ENCODE data around the gene SHC1.
"Not testable (repeated sequence)": the region's sequence is repeated elsewhere in the genome, so short reads cannot be mapped to it uniquely, and the experiment has no call there.

SHC1 gene

GRCh38 chr1:154995301-154995983 lies 24.9 kb upstream of the SHC1 start:
- peaks cover 0 to 11% of the 10 kb centered on the region in 2 experiments; a peak in 2 of 3 replicates for H3K36me3 ChIP-seq (ENCODE audit: control insufficient read depth in 2 of 2, insufficient read depth in 1 of 2, low read length in 2 of 2)
- peak; percentile 80 for TF ChIP-seq ZNF362 (tag by site-specific recombination; IDR thresholded peaks at IDR 0.05)
- TF ChIP-seq ZIC2 (tag by site-specific recombination; IDR thresholded peaks at IDR 0.05), result peak; percentile 39; the same call in 1 of the 2 replicates
- peak; percentile 62 for TF ChIP-seq PRDM10 (tag by site-specific recombination; IDR thresholded peaks at IDR 0.05)
- TF ChIP-seq MYNN (tag by site-specific recombination; IDR thresholded peaks at IDR 0.05; ENCODE audit: borderline replicate concordance), result peak; percentile 96
- TF ChIP-seq ZNF580 (tag by site-specific recombination; IDR thresholded peaks at IDR 0.05), result 0 out of 2 replicates have a peak, but pooled peaks have one; percentile 28
- TF ChIP-seq GLIS1 (tag by site-specific recombination; IDR thresholded peaks at IDR 0.05), result 0 out of 2 replicates have a peak, but pooled peaks have one; percentile 17
- TF ChIP-seq ZBTB8A (tag by site-specific recombination; IDR thresholded peaks at IDR 0.05), result peak; percentile 33; the same call in 1 of the 2 replicates
- H3K27ac ChIP-seq (ENCODE audit: extremely low read depth, low read depth, low read length); H3K9me3 ChIP-seq (ENCODE audit: control insufficient read depth, insufficient read depth, low read depth, low read length); H3K4me1 ChIP-seq (ENCODE audit: control insufficient read depth, insufficient read depth, low read length); H3K4me3 ChIP-seq (ENCODE audit: low read depth, low read length): not testable (repeated sequence)
- ChIA-PET CTCF (interaction anchor here (0.6 to 8.9 kb wide), 24 partner anchors 8 to 400 kb away, joined by 3 to 55 read pairs (median 4); partner anchors contain the start of genes CKS1B, FLAD1, PBXIP1 and SHC1), POLR2A (interaction anchor here (0.9 to 1.4 kb wide), 3 partner anchors 8 to 59 kb away, joined by 3 to 9 read pairs (median 4); partner anchors contain the start of genes PMVK and ZBTB7B)

GRCh38 chr1:154994591-154994990 lies 24.0 kb upstream of the SHC1 start:
- H3K4me3 ChIP-seq (ENCODE audit: low read depth, low read length), result no peak overlapping the region
- no peak overlapping the region for H3K27ac ChIP-seq (ENCODE audit: extremely low read depth, low read depth, low read length)
- ChIA-PET POLR2A (interaction anchor here (0.6 to 3.3 kb wide), 11 partner anchors 9 to 50 kb away, joined by 3 to 28 read pairs (median 4); partner anchors contain the start of genes FLAD1, PBXIP1, PYGO2 and SHC1), CTCF (interaction anchor here (0.6 to 8.9 kb wide), 13 partner anchors 9 to 91 kb away, joined by 3 to 55 read pairs (median 4); partner anchors contain the start of genes FLAD1, PBXIP1, PYGO2 and SHC1)
- peaks cover 0 to 20% of the 10 kb centered on the region in 2 experiments; a peak in 2 of 3 replicates for H3K36me3 ChIP-seq (ENCODE audit: control insufficient read depth in 2 of 2, insufficient read depth in 1 of 2, low read length in 2 of 2)
- no peaks in the 10 kb centered on the region for H3K9me3 ChIP-seq (ENCODE audit: control insufficient read depth, insufficient read depth, low read depth, low read length)
- peaks cover under 1% of the 10 kb centered on the region; the same call in 1 of the 2 replicates for H3K4me1 ChIP-seq (ENCODE audit: control insufficient read depth, insufficient read depth, low read length)
- TF ChIP-seq ZNF133 (tag by site-specific recombination; IDR thresholded peaks at IDR 0.05), result no peak
- no peak for TF ChIP-seq ZNF501 (tag by site-specific recombination; IDR thresholded peaks at IDR 0.05)
- no peak for TF ChIP-seq SCRT2 (tag by site-specific recombination; IDR thresholded peaks at IDR 0.05)
- no peak for TF ChIP-seq ZNF274 (IDR thresholded peaks at IDR 0.05; ENCODE audit: low read length)
- TF ChIP-seq ZNF274 (tag by site-specific recombination; IDR thresholded peaks at IDR 0.05; ENCODE audit: borderline replicate concordance), result no peak
- TF ChIP-seq KLF17 (tag by site-specific recombination; IDR thresholded peaks at IDR 0.05), result no peak
- TF ChIP-seq ZNF350 (tag by site-specific recombination; IDR thresholded peaks at IDR 0.05), result no peak
- no peak for TF ChIP-seq ZNF510 (tag by site-specific recombination; IDR thresholded peaks at IDR 0.05; ENCODE audit: insufficient replicate concordance)
- TF ChIP-seq ZNF394 (tag by site-specific recombination; IDR thresholded peaks at IDR 0.05; ENCODE audit: borderline replicate concordance), result no peak
- TF ChIP-seq AEBP2 (tag by site-specific recombination; IDR thresholded peaks at IDR 0.05; ENCODE audit: borderline replicate concordance), result no peak
- TF ChIP-seq BCL6B (tag by site-specific recombination; IDR thresholded peaks at IDR 0.05), result no peak
- no peak for TF ChIP-seq ZNF146 (tag by site-specific recombination; IDR thresholded peaks at IDR 0.05)

Data from HEK293 (cell line).